Measurements from ENCODE around the gene CAND2. TPM values are rescaled to one million over a fixed set of nuclear protein-coding genes. Genes with fewer than 3 reads are reported as not detected.

Gene CAND2
- total and polyA plus RNA-seq, 2 of the 8 experiments (the other 6 are each of a cell fraction or from before 2014, with no cell fraction given) = 8.7 TPM

- H2BK12ac ChIP-seq (ENCODE audit: low read depth, low read length) = 0 out of 2 replicates have a peak overlapping the region, but pooled peaks have one; percentile 44
- H3K56ac ChIP-seq (replicated peaks; ENCODE audit: insufficient read length, low read depth, low read length) = no peak overlapping the region
- H2AFZ ChIP-seq (ENCODE audit: low read length) = no peak overlapping the region
- H3K79me2 ChIP-seq (ENCODE audit: control insufficient read depth in 1 of 2, insufficient read depth in 2 of 2, low read length in 2 of 2) = 0 out of 4 replicates have a peak, but pooled peaks cover 0 to 4% of the 10 kb centered on the region in 2 experiments
- no peak overlapping the region for H3K14ac ChIP-seq (ENCODE audit: insufficient read length)
- H3K79me1 ChIP-seq (ENCODE audit: low read depth, low read length) = no peaks in the 10 kb centered on the region
- H3K27ac ChIP-seq (ENCODE audit: low read depth, low read length) = no peak overlapping the region
- no peak overlapping the region for H3K4me2 ChIP-seq (ENCODE audit: insufficient read depth in 1 of 2, low read depth in 2 of 2, low read length in 2 of 2)
- peaks cover 0 to 10% (median 5%) of the 10 kb centered on the region in 4 experiments; a peak in 4 of 7 replicates for H3K4me1 ChIP-seq (replicated peaks in 1 of 4; ENCODE audit: control insufficient read depth in 3 of 4, insufficient read depth in 4 of 4, low read length in 3 of 4)
- no peak overlapping the region for H4K8ac ChIP-seq (ENCODE audit: extremely low read depth, insufficient read depth, low read length)
- no peak for FAIRE-seq
- H3K9me3 ChIP-seq (ENCODE audit: insufficient read depth in 2 of 2, low read depth in 1 of 2, low read length in 1 of 2) = no peaks in the 10 kb centered on the region
- no peak overlapping the region for H3K4me3 ChIP-seq (ENCODE audit: extremely low read depth in 1 of 4, insufficient read depth in 2 of 4, low read depth in 3 of 4, low read length in 4 of 4)
- no peak overlapping the region for H3K18ac ChIP-seq (ENCODE audit: extremely low read depth, low read length)
- no peak overlapping the region for H2BK20ac ChIP-seq (ENCODE audit: low read length)
- H3K9ac ChIP-seq (replicated peaks in 1 of 4; ENCODE audit: extremely low read depth in 1 of 4, low read depth in 3 of 4, low read length in 3 of 4) = no peak overlapping the region
- ChIA-PET CTCF (ENCODE audit: partially characterized antibody) (interaction anchor here (0.6 to 6.5 kb wide), 15 partner anchors 10 to 1556 kb away, joined by 3 to 83 read pairs (median 4); partner anchors contain the start of gene RPL32), POLR2A (ENCODE audit: partially characterized antibody) (interaction anchor here (1.3 to 28.5 kb wide), 6 partner anchors 4 to 43 kb away, joined by 3 to 661 read pairs (median 172); partner anchors contain the start of genes CAND2 and RPL32)
- H3K4ac ChIP-seq (replicated peaks; ENCODE audit: insufficient read length, low read depth, low read length) = no peak overlapping the region
- H4K91ac ChIP-seq (replicated peaks; ENCODE audit: insufficient read length, low read length) = no peak overlapping the region
- 85% methylated on average over 4 of the region's 4 CpGs; no CpG with 5 or more reads in 1 of the 2 experiments for WGBS, 2 experiments (ENCODE audit: extremely low coverage in 1 of 2, insufficient coverage in 1 of 2, insufficient read length in 1 of 2, insufficient replicate concordance in 2 of 2, low coverage in 1 of 2, low lambda C conversion rate in 2 of 2, missing lambda C conversion rate in 1 of 2)
- H4K5ac ChIP-seq (ENCODE audit: insufficient read length, low read depth, low read length) = no peak overlapping the region
- peak overlapping the region; percentile 40; the same call in 1 of the 2 replicates for H2BK5ac ChIP-seq (ENCODE audit: low read depth, low read length)
- H2BK120ac ChIP-seq (replicated peaks; ENCODE audit: low read depth, low read length) = no peak overlapping the region
- no peaks in the 10 kb centered on the region for H3K27me3 ChIP-seq (replicated peaks in 1 of 4; ENCODE audit: control insufficient read depth in 3 of 4, extremely low read depth in 1 of 4, insufficient read depth in 3 of 4, low read length in 3 of 4)
- no peak for DNase-seq (ENCODE audit: low read depth in 1 of 2, low spot score in 2 of 2)
- H2AK5ac ChIP-seq (ENCODE audit: low read depth, low read length) = no peak overlapping the region
- H3K23ac ChIP-seq (ENCODE audit: insufficient read length) = no peak overlapping the region
- peaks cover 27 to 49% (median 33%) of the 10 kb centered on the region in 4 experiments for H3K36me3 ChIP-seq (ENCODE audit: control insufficient read depth in 2 of 4, insufficient read depth in 4 of 4, low read length in 3 of 4)
- H4K20me1 ChIP-seq (replicated peaks in 1 of 2; ENCODE audit: control insufficient read depth in 1 of 2, insufficient read depth in 2 of 2, low read length in 2 of 2) = peaks cover 4 to 18% of the 10 kb centered on the region in 2 experiments
- no peak overlapping the region for H2BK15ac ChIP-seq (ENCODE audit: low read length)
- no peaks in the 10 kb centered on the region for H3K23me2 ChIP-seq (ENCODE audit: low read depth, low read length)
- no peak for TF ChIP-seq SIN3A (conservative IDR thresholded peaks at IDR 0.05 in 1 of 2, IDR thresholded peaks at IDR 0.05 in 1 of 2; ENCODE audit: low read depth in 1 of 2, low read length in 2 of 2)
- TF ChIP-seq, protein P1, sequence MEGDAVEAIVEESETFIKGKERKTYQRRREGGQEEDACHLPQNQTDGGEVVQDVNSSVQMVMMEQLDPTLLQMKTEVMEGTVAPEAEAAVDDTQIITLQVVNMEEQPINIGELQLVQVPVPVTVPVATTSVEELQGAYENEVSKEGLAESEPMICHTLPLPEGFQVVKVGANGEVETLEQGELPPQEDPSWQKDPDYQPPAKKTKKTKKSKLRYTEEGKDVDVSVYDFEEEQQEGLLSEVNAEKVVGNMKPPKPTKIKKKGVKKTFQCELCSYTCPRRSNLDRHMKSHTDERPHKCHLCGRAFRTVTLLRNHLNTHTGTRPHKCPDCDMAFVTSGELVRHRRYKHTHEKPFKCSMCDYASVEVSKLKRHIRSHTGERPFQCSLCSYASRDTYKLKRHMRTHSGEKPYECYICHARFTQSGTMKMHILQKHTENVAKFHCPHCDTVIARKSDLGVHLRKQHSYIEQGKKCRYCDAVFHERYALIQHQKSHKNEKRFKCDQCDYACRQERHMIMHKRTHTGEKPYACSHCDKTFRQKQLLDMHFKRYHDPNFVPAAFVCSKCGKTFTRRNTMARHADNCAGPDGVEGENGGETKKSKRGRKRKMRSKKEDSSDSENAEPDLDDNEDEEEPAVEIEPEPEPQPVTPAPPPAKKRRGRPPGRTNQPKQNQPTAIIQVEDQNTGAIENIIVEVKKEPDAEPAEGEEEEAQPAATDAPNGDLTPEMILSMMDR (IDR thresholded peaks at IDR 0.05; ENCODE audit: control extremely low read depth in 1 of 3, insufficient read depth in 1 of 3, low read depth in 1 of 3, low read length in 3 of 3) = peak in 1 of 3 experiments; percentile 29; a peak in 1 of 4 replicates
Measured at GRCh38 chr3:12830785-12831156, 34.3 kb downstream of the CAND2 start.

Measured in H1 (cell line).